Esophagus muscularis mucosa (tissue), 4 donors: ENCODE data around the gene MISP3. TPM values are rescaled to one million over a fixed set of nuclear protein-coding genes. Genes with fewer than 3 reads are reported as not detected.

Source experiments
- DNase-seq: peaks from one replicate; pipeline ENCODE4 v3.0.0-alpha.2; 2017; ENCODE audit errors: extremely low spot score
- H3K27ac ChIP-seq, 4 donors: fragments of 200-600 bp; sonication (generic); replicated peaks in 1 of 4; 1 replicate in 3 of 4; 2 replicates in 1 of 4; pipeline ENCODE4 v1.5.1; 2016 to 2019; ENCODE audit warnings: mild to moderate bottlenecking in 1 of 4
- H3K27me3 ChIP-seq, 4 donors: fragments of 200-600 bp; sonication (generic); one replicate each; pipeline versions ENCODE4 v1.5.1 to v1.6.0; 2016 to 2019
- H3K36me3 ChIP-seq, 4 donors: fragments of 200-600 bp; sonication (generic); one replicate each; pipeline ENCODE4 v1.5.1; 2016 to 2019
- H3K4me1 ChIP-seq, 4 donors: fragments of 200-600 bp; sonication (generic); one replicate each; pipeline ENCODE4 v1.5.1; 2016 to 2019
- H3K4me3 ChIP-seq, 4 donors: fragments of 200-600 bp; sonication (generic); 1 replicate in 2 of 4; 2 replicates in 2 of 4; pipeline ENCODE4 v1.5.1; 2016 to 2019; ENCODE audit warnings: mild to moderate bottlenecking in 4 of 4, moderate library complexity in 1 of 4
- H3K9me3 ChIP-seq, 4 donors: fragments of 200-600 bp; sonication (generic); 1 replicate in 3 of 4; 2 replicates in 1 of 4; pipeline ENCODE4 v1.5.1; 2016 to 2019
- EP300 ChIP-seq: sonication (generic); formaldehyde crosslinking; IDR thresholded peaks from one replicate; pipeline ENCODE4 v1.6.1; 2017; ENCODE audit warnings: antibody characterized with exemption
- POLR2A ChIP-seq: fragments of 450-650 bp; IDR thresholded peaks from one replicate; pipeline ENCODE4 v1.6.1; 2017; ENCODE audit warnings: antibody characterized with exemption, moderate library complexity, mild to moderate bottlenecking, low read depth
- POLR2AphosphoS5 ChIP-seq, 2 donors: sonication (generic); formaldehyde crosslinking; IDR thresholded peaks; one replicate each; pipeline ENCODE4 v1.6.1; 2017; ENCODE audit warnings: antibody characterized with exemption in 2 of 2
- WGBS: methylation state at CpG from one replicate; pipeline ENCODE4 v1.1.5; 2018; 5-methylcytosine and 5-hydroxymethylcytosine counted together
- intact Hi-C: fragments of 100-400 bp; cut with DNase I; formaldehyde crosslinking; loops from one replicate; pipeline ENCODE4 v1.15.1; 2023
- total RNA-seq, 4 donors: library from RNA; depleted of rRNA; stranded (reverse); fragments of >200 nt; gene quantifications; one replicate each; pipeline versions ENCODE4 v1.1.0 to v1.2.1, GENCODE V29; 2016
- TF ChIP-seq, protein P1 (sequence below), 3 experiments: fragments of 200-600 bp in 2 of 3; fragments of 450-650 bp in 1 of 3; sonication (generic) in 2 of 3; IDR thresholded peaks; one replicate each; pipeline ENCODE4 v1.5.1; 2017 to 2019; ENCODE audit warnings: antibody characterized with exemption in 3 of 3, mild to moderate bottlenecking in 2 of 3, moderate library complexity in 1 of 3

Gene MISP3
- total RNA-seq, 4 donors from 2014 or later = 1.5 to 11.1 (median 7.6) TPM

DNA sequence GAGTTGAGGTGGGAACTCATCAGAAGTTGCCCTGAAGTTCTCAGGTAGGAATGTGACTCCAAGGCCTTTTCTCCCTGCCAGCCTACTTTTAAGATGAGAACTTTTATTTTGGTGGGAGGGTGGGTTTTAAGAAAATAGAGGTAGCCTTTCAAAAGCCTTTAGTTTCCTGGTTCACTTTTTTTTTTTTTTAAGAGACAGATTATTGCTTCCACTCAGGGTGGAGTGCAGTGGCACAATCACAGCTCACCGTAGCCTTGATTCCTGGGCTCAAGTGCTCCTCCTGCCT, 10.0 kb downstream of the MISP3 start:
- intact Hi-C loops = no loop called here
- H3K9me3 ChIP-seq = no peaks in the 10 kb centered on the region
- peaks cover 21 to 38% (median 27%) of the 10 kb centered on the region in 4 donors for H3K4me1 ChIP-seq
- 0% methylated on average over 1 of the region's 1 CpG for WGBS
- H3K27ac ChIP-seq = peak overlapping the region; percentile 88 to 97 (median 92)
- H3K27me3 ChIP-seq = no peaks in the 10 kb centered on the region
- peak overlapping the region in 2 of 4 donors; percentile 88 to 91 for H3K4me3 ChIP-seq
- no peak for TF ChIP-seq POLR2AphosphoS5 (IDR thresholded peaks at IDR 0.05)
- TF ChIP-seq EP300 = no peak
- no peak for TF ChIP-seq POLR2A
- TF ChIP-seq, protein P1, sequence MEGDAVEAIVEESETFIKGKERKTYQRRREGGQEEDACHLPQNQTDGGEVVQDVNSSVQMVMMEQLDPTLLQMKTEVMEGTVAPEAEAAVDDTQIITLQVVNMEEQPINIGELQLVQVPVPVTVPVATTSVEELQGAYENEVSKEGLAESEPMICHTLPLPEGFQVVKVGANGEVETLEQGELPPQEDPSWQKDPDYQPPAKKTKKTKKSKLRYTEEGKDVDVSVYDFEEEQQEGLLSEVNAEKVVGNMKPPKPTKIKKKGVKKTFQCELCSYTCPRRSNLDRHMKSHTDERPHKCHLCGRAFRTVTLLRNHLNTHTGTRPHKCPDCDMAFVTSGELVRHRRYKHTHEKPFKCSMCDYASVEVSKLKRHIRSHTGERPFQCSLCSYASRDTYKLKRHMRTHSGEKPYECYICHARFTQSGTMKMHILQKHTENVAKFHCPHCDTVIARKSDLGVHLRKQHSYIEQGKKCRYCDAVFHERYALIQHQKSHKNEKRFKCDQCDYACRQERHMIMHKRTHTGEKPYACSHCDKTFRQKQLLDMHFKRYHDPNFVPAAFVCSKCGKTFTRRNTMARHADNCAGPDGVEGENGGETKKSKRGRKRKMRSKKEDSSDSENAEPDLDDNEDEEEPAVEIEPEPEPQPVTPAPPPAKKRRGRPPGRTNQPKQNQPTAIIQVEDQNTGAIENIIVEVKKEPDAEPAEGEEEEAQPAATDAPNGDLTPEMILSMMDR (IDR thresholded peaks at IDR 0.05) = no peak
- no peak for DNase-seq
- H3K36me3 ChIP-seq = peaks cover 0 to 10% (median 5%) of the 10 kb centered on the region in 4 donors

DNA sequence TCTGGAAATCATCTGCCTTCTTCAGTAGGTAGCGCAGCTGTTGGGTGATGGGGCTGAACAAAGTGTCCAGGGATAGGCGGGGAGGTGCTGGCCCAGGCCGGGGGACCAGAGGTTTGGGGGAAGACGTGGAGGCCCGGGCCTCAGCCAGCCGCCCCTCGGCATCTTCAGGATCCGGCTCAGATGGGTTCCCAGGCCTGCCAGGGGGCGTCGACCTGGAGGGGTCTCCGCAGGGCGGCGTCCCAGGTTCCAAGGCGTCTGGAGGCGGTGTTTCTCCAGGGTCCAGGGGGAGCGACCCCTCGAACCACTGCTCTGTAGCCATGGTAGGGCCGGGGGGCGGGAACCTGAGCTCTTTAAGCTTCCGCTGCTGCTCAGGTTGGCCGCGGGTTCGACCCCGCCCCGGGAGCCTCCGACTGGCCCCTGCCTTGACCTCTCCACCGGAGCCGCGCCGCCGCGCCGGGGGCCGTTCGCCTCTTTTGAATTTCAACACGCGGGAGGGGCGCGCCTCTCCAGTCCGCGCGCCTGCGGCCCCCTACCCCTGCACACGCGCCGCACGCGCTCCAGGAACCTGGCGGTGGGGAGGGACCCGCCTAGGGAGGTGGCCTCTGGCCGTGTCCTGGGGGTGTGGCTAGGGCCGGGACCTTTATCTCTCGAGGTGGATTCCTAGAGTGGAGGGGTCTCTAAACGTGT, 12.9 kb downstream of the MISP3 start, which contains the start of gene C19orf67:
C19orf67 (minus strand) TSS at position 475 of the 687 bp plus-strand sequence; CDS start at position 319, 156 bp downstream.
- no peaks in the 10 kb centered on the region for H3K9me3 ChIP-seq
- H3K27me3 ChIP-seq = no peaks in the 10 kb centered on the region
- peaks cover 25 to 50% (median 33%) of the 10 kb centered on the region in 4 donors for H3K4me1 ChIP-seq
- intact Hi-C loops = no loop called here
- 75% methylated on average over 20 of the region's 54 CpGs for WGBS
- H3K27ac ChIP-seq = no peak within 1 kb of the TSS
- DNase-seq = no peak
- H3K36me3 ChIP-seq = peaks cover 8 to 24% (median 18%) of the 10 kb centered on the region in 4 donors
- TF ChIP-seq, protein P1 (IDR thresholded peaks at IDR 0.05) = no peak
- no peak for TF ChIP-seq POLR2A
- no peak for TF ChIP-seq POLR2AphosphoS5 (IDR thresholded peaks at IDR 0.05)
- TF ChIP-seq EP300 = no peak
- H3K4me3 ChIP-seq = no peak within 1 kb of the TSS

DNA sequence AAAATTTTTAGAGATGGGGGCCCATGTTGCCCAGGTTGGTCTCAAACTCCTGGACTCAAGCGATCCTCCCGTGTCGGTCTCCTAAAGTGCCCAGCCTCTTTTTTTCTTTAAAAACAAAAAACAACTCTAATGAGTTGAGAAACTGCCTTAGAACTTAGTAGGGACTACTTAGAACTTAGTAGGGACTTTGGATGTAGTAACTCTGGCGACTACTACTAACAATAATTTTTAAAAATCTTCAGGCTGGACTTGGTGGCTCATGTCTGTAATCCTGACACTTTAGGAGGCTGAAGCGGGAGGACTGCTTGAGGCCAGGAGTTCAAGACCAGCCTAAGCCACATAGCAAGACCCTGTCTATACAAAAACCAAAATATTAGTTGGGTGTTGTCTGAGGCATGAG, 13.5 kb downstream of the MISP3 start:
- WGBS = 92% methylated on average over 5 of the region's 5 CpGs
- Histone ChIP-seq H3K27me3 (no peaks in the 10 kb centered on the region), H3K9me3 (no peaks in the 10 kb centered on the region), H3K4me3 (no peak overlapping the region), H3K27ac (no peak overlapping the region), H3K4me1 (peaks cover 22 to 44% (median 29%) of the 10 kb centered on the region in 4 donors), H3K36me3 (peaks cover 8 to 24% (median 18%) of the 10 kb centered on the region in 4 donors)
- intact Hi-C loops = no loop called here
- DNase-seq = no peak
- no peak for TF ChIP-seq POLR2AphosphoS5 (IDR thresholded peaks at IDR 0.05)
- TF ChIP-seq, protein P1 (IDR thresholded peaks at IDR 0.05) = no peak
- TF ChIP-seq POLR2A = no peak
- TF ChIP-seq EP300 = no peak

DNA sequence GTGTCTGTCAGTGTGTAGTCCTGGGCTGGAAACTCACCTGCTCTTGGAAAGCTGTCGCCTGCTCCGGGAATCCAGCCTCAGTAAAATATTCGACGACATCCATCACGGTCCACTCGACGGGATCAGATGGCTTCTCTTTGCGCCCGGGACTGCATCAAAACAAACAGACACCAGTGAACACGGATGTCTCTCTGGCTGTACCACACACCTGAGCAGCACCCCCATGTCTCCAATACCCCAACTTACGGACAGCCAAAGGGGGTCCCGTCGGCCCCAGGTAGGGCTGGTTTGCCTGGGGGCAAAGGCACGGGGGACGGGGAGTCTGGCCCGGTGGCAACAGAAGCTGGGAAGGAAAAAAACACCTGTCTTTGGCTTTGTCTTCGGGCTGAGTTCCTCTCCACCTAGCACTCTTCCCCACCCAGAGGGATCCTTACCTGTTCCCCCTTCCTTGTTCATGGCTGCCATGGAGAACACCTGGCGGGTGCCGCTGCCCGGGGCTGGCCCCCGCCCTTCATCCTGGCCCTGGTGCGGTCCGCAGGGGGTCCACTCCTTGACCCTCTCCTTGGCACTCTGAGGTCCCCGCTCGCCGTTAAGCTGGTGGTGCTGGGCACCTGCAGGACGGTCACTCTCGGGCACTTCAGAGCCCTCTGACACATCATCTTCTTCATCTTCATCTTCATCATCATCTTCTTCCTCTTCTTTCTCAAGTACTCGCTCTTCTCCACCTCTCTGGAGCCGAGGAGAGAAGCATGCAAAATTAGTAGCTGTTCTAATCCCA, 16.2 kb downstream of the MISP3 start:
- TF ChIP-seq POLR2AphosphoS5 (IDR thresholded peaks at IDR 0.05) = no peak
- TF ChIP-seq, protein P1 (IDR thresholded peaks at IDR 0.05) = no peak
- TF ChIP-seq EP300 = no peak
- no peak for TF ChIP-seq POLR2A
- WGBS = 81% methylated on average over 21 of the region's 30 CpGs
- peaks cover 0 to 10% (median 7%) of the 10 kb centered on the region in 4 donors for H3K9me3 ChIP-seq
- DNase-seq = no peak
- H3K4me1 ChIP-seq = peaks cover 16 to 37% (median 22%) of the 10 kb centered on the region in 4 donors
- peak overlapping the region in 3 of 4 donors; percentile 94 to 95 (median 94) for H3K27ac ChIP-seq
- peaks cover 8 to 29% (median 18%) of the 10 kb centered on the region in 4 donors for H3K36me3 ChIP-seq
- H3K4me3 ChIP-seq = peak overlapping the region; percentile 72 to 80 (median 75)
- intact Hi-C loops = no loop called here
- no peaks in the 10 kb centered on the region for H3K27me3 ChIP-seq
